Muscle of arm (tissue), 12 donors: Measurements from ENCODE around the gene SPC24. TPM values are rescaled to one million over a fixed set of nuclear protein-coding genes. Genes with fewer than 3 reads are reported as not detected.
A peak's percentile ranks its signal among the peaks of the same experiment; 100 is the strongest.
"Not testable (repeated sequence)": the region's sequence is repeated elsewhere in the genome, so short reads cannot be mapped to it uniquely, and the experiment has no call there.

Experiments used
- DNase-seq: peaks from one replicate; pipeline ENCODE4 v3.0.0-alpha.2; 2013
- polyA plus RNA-seq, 12 donors: library from polyadenylated mRNA; unstranded; fragments of 120-200 nt; gene quantifications; one replicate each; pipeline ENCODE4 v1.2.1, GENCODE V29; 2013; ENCODE audit not compliant: insufficient read length in 12 of 12

SPC24 gene
- polyA plus RNA-seq, 12 donors = 6.9 to 19.1 (median 10.4) TPM; not detected in 2

- DNase-seq = no peak
Observed at GRCh38 chr19:11166281-11167142, 10.9 kb upstream of the SPC24 start.

GRCh38 chr19:11165486-11166030, 10.0 kb upstream of the SPC24 start:
- DNase-seq = no peak

DNA sequence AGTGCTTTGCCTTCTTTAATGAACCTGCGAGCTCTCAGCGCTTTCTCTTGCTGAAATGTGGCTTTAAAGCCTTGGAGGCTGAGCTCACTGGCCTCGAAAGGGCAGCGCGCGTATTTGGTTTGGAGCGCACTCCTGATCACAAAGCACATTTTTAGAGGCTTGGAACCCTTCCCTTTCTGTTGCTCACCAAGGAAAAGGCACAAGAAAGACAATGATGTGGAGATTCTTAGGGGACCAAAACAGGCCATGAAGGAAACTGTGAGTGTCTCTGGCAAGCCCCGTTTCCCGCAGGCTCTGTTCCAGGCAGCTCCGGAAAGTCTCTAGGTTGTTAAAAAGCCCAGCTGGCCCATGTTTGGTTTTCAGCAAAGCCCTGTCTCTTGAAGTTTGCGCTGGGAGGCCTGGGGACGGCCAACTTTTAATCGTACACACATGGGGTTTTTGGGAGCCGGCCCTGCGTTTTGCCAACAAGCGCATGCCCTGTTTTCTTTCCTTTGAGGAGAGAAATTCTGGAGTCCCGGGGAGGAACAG, 9.4 kb upstream of the SPC24 start:
- peak; percentile 93 for DNase-seq

DNA sequence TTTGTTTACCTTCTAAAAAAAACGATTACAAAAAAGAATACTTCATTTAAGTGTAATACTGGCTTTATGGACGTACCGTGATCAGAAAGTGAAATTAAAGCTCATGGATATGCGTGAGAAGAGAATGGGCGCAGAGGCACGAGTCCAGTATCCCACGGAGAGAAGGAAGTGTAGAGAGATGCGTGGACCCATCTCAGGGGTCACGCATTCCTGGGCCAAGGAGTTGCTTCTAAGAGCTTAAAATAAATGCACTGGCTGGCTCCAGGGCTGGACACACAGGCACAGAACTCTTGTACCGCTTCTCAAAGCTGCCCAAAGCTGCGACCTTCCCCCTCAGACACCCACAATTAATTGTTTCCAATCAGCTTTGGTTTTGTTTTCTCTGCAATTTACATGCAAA, 8.7 kb upstream of the SPC24 start:
- DNase-seq = no peak

- not testable (repeated sequence) for DNase-seq
Observed at GRCh38 chr19:11160440-11160768, 4.8 kb upstream of the SPC24 start.

GRCh38 chr19:11159598-11160439, 4.2 kb upstream of the SPC24 start:
- no peak for DNase-seq

- DNase-seq = no peak
Observed at GRCh38 chr19:11154683-11155047, 917 bp downstream of the SPC24 start.

- DNase-seq = no peak
Observed at GRCh38 chr19:11152318-11153062, 3.1 kb downstream of the SPC24 start.

- DNase-seq = peak; percentile 79
Observed at GRCh38 chr19:11151181-11151580, 4.4 kb downstream of the SPC24 start.

DNA sequence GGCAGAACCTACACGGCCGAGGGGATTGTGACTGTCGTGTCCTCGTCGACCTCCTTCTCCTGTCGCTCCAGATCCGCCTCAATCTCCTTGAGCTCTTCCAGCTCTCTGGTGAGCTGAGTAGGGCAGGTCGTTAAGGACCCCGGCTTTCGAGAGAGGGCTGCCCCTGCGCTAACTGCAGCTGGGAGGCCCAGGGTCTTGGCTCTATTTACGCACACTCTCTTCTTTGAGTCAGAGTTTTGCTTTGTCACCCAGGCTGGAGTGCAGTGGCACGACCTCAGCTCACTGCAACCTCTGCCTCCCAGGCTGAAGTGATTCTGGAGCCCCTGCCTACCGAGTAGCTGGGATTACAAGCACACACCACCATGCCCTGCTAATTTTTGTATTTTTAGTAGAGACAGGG, 7.6 kb downstream of the SPC24 start:
- no peak for DNase-seq

DNA sequence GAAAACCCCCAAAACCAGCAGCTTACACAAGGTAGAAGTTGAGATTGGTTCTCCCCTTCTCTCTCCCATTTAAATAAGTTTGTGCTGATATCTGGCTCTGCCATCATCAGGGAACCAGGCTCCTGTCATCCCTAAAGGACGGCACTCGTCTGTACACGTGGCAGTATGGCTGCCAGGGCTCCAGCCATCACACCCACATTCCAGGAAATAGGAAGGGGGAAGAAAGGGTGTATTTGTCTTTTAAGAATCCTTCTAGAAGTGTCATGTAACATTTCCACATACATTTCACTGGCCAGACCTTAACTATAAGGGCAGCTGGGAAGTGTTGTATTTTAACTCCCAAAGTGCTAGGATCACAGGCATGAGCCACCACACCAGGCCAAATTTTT, 10.1 kb downstream of the SPC24 start:
- DNase-seq = no peak

DNA sequence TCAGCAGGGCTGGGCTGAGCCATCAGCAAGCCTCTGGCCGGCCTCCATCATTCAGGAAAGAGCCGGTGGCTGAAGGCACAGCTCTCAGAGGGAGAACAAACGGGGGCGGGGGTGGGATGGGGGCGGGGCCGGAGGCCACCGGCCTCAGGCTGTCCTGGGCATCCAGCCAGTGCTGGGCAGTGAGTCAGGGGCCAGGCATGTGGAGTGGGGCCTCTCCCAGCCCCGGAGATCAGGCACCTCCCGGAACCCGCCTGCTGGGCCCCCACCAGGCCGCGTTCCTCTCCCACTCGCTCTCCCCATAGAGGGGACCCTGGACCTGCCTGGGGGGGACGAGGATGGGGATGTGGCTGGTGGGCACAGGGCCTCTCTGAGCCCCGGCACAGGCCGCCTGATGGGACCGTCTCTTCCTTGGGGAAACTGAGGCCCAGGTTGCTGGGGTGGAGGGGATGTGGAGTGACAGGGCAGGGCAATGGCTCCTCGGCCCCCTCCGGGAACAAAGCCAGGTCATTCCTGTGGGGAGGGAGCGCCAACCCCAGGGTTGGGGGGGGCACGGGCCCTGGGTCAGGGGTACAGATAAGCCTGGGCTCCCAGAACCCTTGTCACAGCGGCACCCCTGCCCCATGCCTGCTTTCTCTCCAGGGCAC, 12.9 kb downstream of the SPC24 start:
- peak; percentile 86 for DNase-seq

GRCh38 chr19:11141937-11142527, 13.6 kb downstream of the SPC24 start:
- no peak for DNase-seq

- DNase-seq = no peak
Observed at GRCh38 chr19:11140896-11141295, 14.7 kb downstream of the SPC24 start.

GRCh38 chr19:11140023-11140538, 15.5 kb downstream of the SPC24 start:
- DNase-seq = not testable (repeated sequence)

DNA sequence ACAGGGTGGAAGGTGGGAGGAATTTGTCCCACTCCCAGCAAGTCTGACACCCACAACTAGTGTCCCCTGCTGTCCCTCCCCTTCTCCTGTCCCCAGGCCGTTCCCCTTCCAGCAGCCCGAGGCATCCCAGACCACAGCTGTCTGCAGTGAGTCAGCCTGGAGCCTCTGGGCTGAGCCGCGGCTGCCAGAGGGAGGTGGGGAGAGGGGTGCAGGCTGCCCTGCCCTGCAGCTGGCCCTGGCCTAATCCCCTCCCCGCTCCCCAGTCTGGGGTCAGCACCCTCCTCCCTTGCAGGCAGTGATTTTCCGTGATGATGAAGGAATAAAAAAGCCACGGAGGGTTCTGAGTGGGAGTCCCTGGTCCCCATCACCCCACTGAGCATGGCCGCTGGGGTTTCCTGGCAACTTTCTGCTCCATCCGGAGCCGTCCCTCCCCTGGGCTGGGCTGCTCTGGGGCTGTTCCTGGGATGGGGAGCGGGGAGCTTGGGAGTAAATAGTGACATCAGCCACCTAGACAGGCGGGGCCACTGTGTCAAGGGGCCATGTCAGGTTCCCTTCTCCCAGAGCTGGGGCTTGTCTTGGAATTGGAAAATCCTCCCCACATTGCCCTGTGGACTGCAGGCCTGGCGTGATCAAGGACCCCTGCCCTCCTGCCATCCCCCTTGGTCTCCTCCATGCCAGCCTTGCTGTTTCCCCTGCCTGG, 16.8 kb downstream of the SPC24 start:
- peak; percentile 77 for DNase-seq

DNA sequence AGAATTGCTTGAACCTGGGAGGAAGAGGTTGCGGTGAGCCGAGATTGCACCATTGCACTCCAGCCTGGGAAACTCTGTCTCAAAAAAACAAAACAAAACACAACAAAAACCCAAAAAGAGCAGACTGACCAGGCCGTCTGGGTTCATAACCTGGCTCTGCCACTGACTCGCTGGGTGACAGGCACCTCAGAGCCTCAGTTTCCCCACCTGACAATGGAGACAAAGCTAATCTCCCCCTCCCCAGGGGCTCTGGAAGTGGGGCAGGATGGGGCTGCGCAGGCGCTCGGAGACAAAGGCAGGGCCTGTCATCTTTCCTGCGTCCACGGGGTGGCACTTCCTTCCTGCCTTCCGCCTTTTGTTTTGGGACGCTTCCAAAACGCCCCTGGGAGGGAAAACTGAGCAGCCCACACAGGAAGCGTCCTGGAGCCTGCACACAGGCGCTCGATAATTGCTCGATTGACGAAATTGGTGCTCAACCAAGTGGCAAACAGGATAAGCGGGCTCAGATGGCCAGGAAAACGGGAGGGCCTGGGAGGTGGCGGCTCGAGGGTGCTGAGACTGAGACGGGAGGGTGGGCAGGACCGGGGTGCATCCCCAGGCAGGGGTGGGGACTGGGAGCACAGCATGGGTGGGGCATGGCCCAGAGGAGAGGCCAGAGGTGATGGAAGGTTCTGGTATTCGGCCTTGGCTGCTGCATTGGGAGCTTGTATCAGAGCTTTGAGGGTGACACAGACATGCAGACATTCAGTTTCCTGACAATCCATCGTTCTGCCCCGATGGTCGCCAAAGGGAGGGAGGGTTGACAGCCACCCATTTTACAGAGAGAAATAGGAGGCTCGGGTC, 17.8 kb downstream of the SPC24 start:
- DNase-seq = peak; percentile 92

GRCh38 chr19:11136400-11137101, 19.0 kb downstream of the SPC24 start:
- no peak for DNase-seq
